ENCODE data around the gene TSPAN33.

Gene TSPAN33

GRCh38 chr7:129199406-129199805, 54.9 kb downstream of the TSPAN33 start:
- H3K9me3 ChIP-seq (ENCODE audit: control insufficient read depth, insufficient read depth, low read depth, low read length) = no peaks in the 10 kb centered on the region
- CTCF ChIA-PET = interaction anchor here (0.6 to 1.6 kb wide), 3 partner anchors 10 to 56 kb away, joined by 4 to 13 read pairs (median 4); no protein-coding TSS in a partner anchor
- H3K27ac ChIP-seq (ENCODE audit: extremely low read depth, low read depth, low read length) = no peak overlapping the region
- H3K4me3 ChIP-seq (ENCODE audit: low read depth, low read length) = no peak overlapping the region
- H3K4me1 ChIP-seq (ENCODE audit: control insufficient read depth, insufficient read depth, low read length) = no peaks in the 10 kb centered on the region
- TF ChIP-seq ZNF121 (tag by site-specific recombination; IDR thresholded peaks at IDR 0.05) (peak; percentile 58; the same call in 1 of the 2 replicates), ZNF830 (tag by site-specific recombination; IDR thresholded peaks at IDR 0.05; ENCODE audit: low read depth) (no peak)
- POLR2A ChIA-PET = no interaction called here
- H3K36me3 ChIP-seq (ENCODE audit: control insufficient read depth in 2 of 2, insufficient read depth in 1 of 2, low read length in 2 of 2) = peaks cover 0 to 4% of the 10 kb centered on the region in 2 experiments; a peak in 2 of 3 replicates

DNA sequence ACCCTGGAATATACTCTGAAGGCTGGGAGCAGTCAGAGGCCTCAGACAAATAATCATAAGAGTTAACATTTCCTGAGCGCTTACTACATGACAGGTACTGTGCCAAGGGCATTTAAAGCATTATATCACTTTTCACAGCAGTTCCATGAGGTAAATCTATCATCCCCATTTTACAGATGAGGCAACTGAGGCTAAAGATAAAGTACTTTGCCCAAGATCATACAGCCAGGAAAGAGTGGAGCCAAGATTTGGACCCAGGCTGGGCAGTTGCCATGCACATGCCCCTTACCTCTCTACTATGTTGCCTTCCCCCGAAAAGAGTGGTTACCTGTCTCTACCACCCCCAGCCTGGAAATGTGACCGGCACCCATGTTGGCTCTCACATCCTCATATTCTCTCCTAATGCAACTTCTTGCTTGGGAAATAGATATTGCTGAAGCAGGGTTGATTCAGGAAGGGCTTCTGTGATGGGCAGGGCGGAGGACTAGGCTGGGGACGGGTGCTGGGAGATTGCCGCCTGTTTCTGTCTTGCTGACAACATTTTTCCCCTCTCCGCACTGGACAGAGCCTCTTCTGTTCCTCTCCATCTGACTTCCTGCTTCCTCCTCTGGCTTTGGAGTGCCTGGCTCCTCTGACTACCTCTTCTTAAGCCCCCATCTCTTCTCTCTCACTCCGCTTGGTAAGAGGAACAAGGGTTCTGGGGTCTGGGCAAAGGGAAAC, 57.7 kb downstream of the TSPAN33 start:
- ChIA-PET POLR2A (no interaction called here), CTCF (interaction anchor here (1.1 to 1.7 kb wide), 2 partner anchors 9 to 39 kb away, joined by 9 read pairs; no protein-coding TSS in a partner anchor)
- Histone ChIP-seq H3K9me3 (ENCODE audit: control insufficient read depth, insufficient read depth, low read depth, low read length) (no peaks in the 10 kb centered on the region), H3K4me1 (ENCODE audit: control insufficient read depth, insufficient read depth, low read length) (no peaks in the 10 kb centered on the region), H3K36me3 (ENCODE audit: control insufficient read depth in 2 of 2, insufficient read depth in 1 of 2, low read length in 2 of 2) (peaks cover 0 to 20% of the 10 kb centered on the region in 2 experiments; a peak in 2 of 3 replicates), H3K27ac (ENCODE audit: extremely low read depth, low read depth, low read length) (no peak overlapping the region), H3K4me3 (ENCODE audit: low read depth, low read length) (no peak overlapping the region)
- no peak for TF ChIP-seq ZNF416 (tag by site-specific recombination; IDR thresholded peaks at IDR 0.05)
- TF ChIP-seq ZNF214 (tag by site-specific recombination; IDR thresholded peaks at IDR 0.05; ENCODE audit: borderline replicate concordance) = no peak
- TF ChIP-seq, protein P1, sequence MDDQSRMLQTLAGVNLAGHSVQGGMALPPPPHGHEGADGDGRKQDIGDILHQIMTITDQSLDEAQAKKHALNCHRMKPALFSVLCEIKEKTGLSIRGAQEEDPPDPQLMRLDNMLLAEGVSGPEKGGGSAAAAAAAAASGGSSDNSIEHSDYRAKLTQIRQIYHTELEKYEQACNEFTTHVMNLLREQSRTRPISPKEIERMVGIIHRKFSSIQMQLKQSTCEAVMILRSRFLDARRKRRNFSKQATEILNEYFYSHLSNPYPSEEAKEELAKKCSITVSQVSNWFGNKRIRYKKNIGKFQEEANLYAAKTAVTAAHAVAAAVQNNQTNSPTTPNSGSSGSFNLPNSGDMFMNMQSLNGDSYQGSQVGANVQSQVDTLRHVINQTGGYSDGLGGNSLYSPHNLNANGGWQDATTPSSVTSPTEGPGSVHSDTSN (CRISPR knock-in tag; IDR thresholded peaks at IDR 0.05) = no peak
- no peak for TF ChIP-seq ZNF202 (tag by site-specific recombination; IDR thresholded peaks at IDR 0.05; ENCODE audit: borderline replicate concordance)
- TF ChIP-seq ZNF670 (tag by site-specific recombination; IDR thresholded peaks at IDR 0.05; ENCODE audit: low read depth) = no peak

GRCh38 chr7:129203050-129203741, 58.7 kb downstream of the TSPAN33 start:
- Histone ChIP-seq H3K9me3 (ENCODE audit: control insufficient read depth, insufficient read depth, low read depth, low read length) (no peaks in the 10 kb centered on the region), H3K36me3 (ENCODE audit: control insufficient read depth in 2 of 2, insufficient read depth in 1 of 2, low read length in 2 of 2) (peaks cover 0 to 24% of the 10 kb centered on the region in 2 experiments; a peak in 2 of 3 replicates), H3K27ac (ENCODE audit: extremely low read depth, low read depth, low read length) (no peak overlapping the region), H3K4me1 (ENCODE audit: control insufficient read depth, insufficient read depth, low read length) (no peaks in the 10 kb centered on the region), H3K4me3 (ENCODE audit: low read depth, low read length) (no peak overlapping the region)
- TF ChIP-seq GLI2 (tag by site-specific recombination; IDR thresholded peaks at IDR 0.05; ENCODE audit: borderline replicate concordance, low read depth) = no peak
- TF ChIP-seq ZNF121 (tag by site-specific recombination; IDR thresholded peaks at IDR 0.05) = no peak
- TF ChIP-seq ZBTB1 (tag by site-specific recombination; IDR thresholded peaks at IDR 0.05) = no peak
- TF ChIP-seq REPIN1 (tag by site-specific recombination; IDR thresholded peaks at IDR 0.05; ENCODE audit: low read depth) = no peak
- TF ChIP-seq ZNF707 (tag by site-specific recombination; IDR thresholded peaks at IDR 0.05) = no peak
- TF ChIP-seq ZNF214 (tag by site-specific recombination; IDR thresholded peaks at IDR 0.05; ENCODE audit: borderline replicate concordance) = no peak
- TF ChIP-seq ZNF792 (tag by site-specific recombination; IDR thresholded peaks at IDR 0.05) = no peak
- no peak for TF ChIP-seq ZBTB8A (tag by site-specific recombination; IDR thresholded peaks at IDR 0.05)
- no peak for TF ChIP-seq ZBTB7A (tag by site-specific recombination; IDR thresholded peaks at IDR 0.05; ENCODE audit: low read depth)
- ChIA-PET CTCF (interaction anchor here (1.1 to 1.7 kb wide), 2 partner anchors 8 to 40 kb away, joined by 9 read pairs; no protein-coding TSS in a partner anchor), POLR2A (no interaction called here)

All from HEK293 (cell line).